ENCODE results near the gene PRDX2. TPM values are rescaled to one million over a fixed set of nuclear protein-coding genes. Genes with fewer than 3 reads are reported as not detected.

Gene PRDX2
- polyA plus RNA-seq, 1 donor from 2014 or later, result 195 TPM

DNA sequence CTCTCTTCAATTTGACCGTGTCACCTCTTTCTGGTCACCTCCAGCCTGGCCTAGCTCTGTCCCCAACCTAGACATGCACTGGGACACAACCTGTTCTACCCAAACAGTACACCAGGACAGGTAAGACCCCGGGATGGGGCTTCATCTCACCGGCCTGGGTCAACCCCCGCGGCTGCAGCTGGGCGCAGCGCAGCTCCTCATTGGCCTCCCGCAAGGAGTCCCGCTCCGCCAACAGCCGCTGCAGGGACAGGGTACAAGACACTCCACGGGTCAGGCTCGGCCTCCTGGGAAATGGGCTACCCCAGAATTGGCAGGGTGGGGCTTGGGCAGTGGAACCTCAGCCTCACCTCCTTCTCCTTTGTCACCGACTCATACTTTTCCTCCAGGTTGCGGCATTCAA, 33.9 kb downstream of the PRDX2 start:
- Mint-ChIP-seq H3K4me1 (peaks cover 0 to 2% (median 2%) of the 10 kb centered on the region in 3 donors), H3K9me3 (no peaks in the 10 kb centered on the region), H3K36me3 (no peaks in the 10 kb centered on the region), H3K27me3 (no peaks in the 10 kb centered on the region), H3K4me3 (no peak overlapping the region), H3K27ac (no peak overlapping the region)

DNA sequence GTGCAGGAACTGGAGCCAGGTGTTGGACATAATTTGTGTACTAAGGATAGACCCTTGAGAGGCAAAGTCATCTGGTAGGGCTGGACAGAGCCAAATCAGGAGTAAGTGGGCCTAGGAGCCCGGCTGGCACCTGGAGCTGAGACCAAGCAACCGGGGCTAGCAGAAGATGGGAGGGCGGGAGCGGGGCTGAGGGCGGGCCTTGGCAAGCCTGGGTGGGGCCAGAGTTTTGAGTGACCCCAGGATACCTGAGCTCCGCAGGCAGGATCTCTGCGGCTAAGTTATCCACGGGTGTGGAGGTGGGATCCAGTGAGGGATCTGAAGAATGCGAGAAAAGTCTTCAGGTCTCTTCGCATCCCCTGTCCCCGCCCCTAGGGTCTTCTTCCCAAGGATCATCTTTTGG, 34.5 kb downstream of the PRDX2 start:
- Mint-ChIP-seq H3K27ac (no peak overlapping the region), H3K27me3 (no peaks in the 10 kb centered on the region), H3K36me3 (no peaks in the 10 kb centered on the region), H3K4me1 (peaks cover 0 to 2% (median 2%) of the 10 kb centered on the region in 3 donors), H3K4me3 (no peak overlapping the region), H3K9me3 (no peaks in the 10 kb centered on the region)

DNA sequence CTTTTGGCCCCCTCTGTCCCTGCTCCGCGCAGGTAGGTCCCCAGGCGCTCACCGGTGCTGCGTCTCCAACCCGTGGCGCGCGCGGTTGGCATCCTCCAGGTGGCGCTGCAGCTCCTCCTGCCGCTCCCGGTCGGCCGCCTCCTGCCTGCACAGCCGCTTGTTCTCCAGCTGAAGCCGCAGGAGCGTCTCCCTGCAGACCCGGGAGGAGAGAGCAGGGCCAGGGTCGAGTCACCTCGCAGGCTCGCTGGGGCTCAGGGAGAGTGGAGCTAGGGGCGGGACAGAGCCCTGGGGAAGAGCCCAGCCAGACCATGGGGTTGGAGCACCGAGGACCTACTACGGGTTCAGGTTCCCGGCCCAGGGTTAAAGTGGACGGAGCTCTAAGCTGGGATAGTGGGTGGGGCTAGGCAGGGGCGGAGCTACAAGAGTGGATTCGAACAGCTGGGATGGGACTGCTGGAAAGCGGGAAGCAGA, 35.5 kb downstream of the PRDX2 start:
- Mint-ChIP-seq H3K4me1 (peaks cover 0 to 2% (median 2%) of the 10 kb centered on the region in 3 donors), H3K27ac (peak overlapping the region in 1 of 3 donors; percentile 74), H3K9me3 (no peaks in the 10 kb centered on the region), H3K27me3 (no peaks in the 10 kb centered on the region), H3K36me3 (no peaks in the 10 kb centered on the region), H3K4me3 (peak overlapping the region in 2 of 4 donors; percentile 22 to 67)

DNA sequence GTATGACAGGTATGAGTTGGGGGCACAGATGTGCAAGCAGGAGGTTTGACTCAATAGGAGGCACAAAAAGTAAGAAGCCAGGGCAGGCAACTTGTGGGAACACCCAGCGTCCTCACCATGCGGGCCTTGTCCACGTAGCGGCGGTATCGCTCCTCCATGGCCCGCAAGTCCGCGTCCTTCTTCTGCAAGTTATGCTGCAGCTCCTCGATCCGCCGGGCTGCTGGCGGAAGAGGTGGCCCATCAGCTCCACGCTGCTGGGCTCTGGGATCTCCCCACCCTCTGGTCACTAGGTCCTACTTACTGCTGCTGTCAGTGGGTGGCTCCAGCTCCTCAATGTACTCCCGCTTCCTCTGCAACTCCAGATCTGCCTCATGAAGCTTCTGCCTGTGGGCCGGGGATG, 36.9 kb downstream of the PRDX2 start:
- Mint-ChIP-seq H3K4me3 (no peak overlapping the region), H3K27me3 (no peaks in the 10 kb centered on the region), H3K4me1 (peaks cover 5 to 6% (median 5%) of the 10 kb centered on the region in 3 donors), H3K36me3 (peaks cover 1% of the 10 kb centered on the region), H3K9me3 (no peaks in the 10 kb centered on the region), H3K27ac (peak overlapping the region in 1 of 3 donors; percentile 45)

DNA sequence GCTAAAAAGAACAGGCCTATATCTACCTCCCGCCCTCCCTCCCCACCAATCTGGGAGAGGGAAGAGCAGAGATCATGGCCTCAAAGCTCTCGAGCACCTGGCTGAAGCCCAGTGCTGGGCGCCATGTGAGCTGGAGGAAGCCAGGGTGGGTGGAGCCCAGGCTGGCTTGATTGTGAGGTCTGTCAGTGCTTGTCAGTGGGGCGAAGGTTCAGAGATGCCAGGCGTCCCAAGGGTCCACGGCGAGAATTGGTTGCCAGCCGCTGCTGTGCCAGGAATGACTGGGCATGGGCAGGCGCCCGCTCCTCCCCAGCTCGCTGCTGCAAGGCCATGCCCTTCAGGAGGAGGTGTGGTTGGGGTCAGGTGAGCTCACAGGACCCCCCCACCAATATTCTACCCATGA, 38.5 kb downstream of the PRDX2 start:
- peaks cover 3 to 6% (median 4%) of the 10 kb centered on the region in 3 donors for H3K4me1 Mint-ChIP-seq
- peaks cover 1% of the 10 kb centered on the region for H3K36me3 Mint-ChIP-seq
- no peaks in the 10 kb centered on the region for H3K27me3 Mint-ChIP-seq
- H3K27ac Mint-ChIP-seq, result no peak overlapping the region
- no peak overlapping the region for H3K4me3 Mint-ChIP-seq
- no peaks in the 10 kb centered on the region for H3K9me3 Mint-ChIP-seq

DNA sequence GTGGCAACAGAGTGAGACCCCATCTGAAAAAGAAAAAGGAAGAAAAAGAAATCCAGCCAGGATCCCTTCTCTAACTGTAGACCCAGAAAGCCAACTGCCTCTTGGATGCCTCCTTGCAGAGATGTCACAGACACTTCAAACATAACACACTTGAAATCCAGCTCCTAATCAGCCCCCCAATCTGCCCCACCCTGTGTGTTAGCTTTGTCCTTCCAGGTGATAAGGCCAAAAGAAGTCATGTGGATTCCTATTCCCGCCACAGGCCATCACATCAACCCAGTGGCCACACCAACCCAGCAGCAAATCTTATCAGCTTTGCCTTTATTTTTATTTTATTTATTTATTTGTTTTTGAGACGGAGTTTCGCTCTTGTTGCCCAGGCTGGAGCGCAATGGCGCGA, 41.9 kb downstream of the PRDX2 start:
- peaks cover 3 to 8% (median 6%) of the 10 kb centered on the region in 3 donors for H3K4me1 Mint-ChIP-seq
- peaks cover 1% of the 10 kb centered on the region for H3K36me3 Mint-ChIP-seq
- H3K9me3 Mint-ChIP-seq, result no peaks in the 10 kb centered on the region
- no peak overlapping the region for H3K27ac Mint-ChIP-seq
- peak overlapping the region in 1 of 4 donors; percentile 37 for H3K4me3 Mint-ChIP-seq
- peaks cover 7% of the 10 kb centered on the region for H3K27me3 Mint-ChIP-seq

DNA sequence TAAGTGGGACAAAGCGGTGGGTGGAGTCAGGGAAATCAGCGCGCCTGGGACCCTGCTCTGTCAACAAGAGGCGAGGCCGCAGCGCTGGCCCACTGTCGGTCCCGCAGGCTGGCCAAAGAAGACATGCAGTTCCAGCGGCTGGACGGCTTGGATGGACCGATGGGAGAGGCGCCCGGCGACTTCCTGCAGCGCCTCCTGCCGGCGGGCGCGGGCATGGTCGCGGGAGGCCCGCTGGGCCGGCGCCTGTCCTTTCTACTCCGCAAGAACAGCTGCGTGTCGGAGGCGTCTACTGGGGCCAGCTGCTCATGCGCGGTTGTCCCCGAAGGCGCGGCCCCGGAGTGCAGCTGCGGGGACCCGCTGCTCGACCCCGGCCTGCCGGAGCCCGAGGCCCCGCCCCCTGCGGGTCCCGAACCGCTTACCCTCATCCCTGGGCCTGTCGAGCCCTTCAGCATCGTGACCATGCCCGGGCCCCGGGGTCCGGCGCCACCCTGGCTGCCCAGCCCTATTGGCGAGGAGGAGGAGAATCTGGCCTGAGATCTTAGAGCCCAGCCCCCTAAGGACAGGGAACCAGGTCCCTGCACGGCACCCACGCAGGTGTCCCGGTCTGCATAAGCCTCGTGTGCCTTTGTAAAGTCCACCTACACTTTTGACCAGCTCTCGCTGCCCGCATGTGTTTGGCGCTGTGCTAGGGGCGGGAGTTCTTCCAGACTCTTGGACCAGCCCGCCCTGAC, 43.9 kb downstream of the PRDX2 start:
- Mint-ChIP-seq H3K27ac (no peak overlapping the region), H3K36me3 (peaks cover 1% of the 10 kb centered on the region), H3K4me3 (peak overlapping the region in 3 of 4 donors; percentile 33 to 82 (median 34)), H3K4me1 (peaks cover 3 to 8% (median 6%) of the 10 kb centered on the region in 3 donors), H3K9me3 (no peaks in the 10 kb centered on the region), H3K27me3 (peaks cover 10% of the 10 kb centered on the region)

DNA sequence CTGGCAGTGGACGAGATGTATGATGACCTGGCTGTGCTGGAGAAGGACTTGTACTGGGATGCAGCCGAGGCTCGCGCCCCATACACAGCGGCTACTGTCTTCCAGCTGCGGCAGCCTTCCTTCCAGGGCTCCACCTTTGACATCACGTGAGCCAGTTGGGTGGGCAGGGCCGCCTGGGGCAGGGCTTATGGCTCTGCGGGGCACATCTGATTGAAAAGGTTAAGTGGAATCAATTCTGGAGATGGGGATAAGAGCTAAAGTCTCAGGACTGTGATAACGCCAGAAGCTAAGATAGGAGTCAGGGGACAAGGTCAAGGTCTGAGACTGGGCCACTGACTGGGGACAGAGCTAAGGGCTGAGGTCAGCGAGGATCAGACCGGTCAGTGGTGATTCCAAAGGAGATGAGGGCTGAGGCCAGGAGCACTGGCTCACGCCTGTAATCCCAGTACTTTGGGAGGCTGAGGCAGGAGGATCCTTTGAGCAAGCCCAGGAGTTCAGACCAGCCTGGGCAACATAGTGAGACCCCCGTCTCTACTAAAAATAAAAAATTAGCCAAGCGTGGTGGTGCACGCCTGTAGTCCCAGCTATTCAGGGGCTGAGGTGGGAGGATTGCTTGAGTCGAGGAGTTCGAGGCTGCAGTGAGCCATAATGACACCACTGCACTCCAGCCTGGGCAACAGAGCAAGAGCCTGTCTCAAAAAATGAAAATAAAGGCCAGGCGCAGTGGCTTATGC, 45.3 kb downstream of the PRDX2 start:
- H3K27ac Mint-ChIP-seq, result peak overlapping the region in 1 of 3 donors; percentile 45
- H3K9me3 Mint-ChIP-seq, result no peaks in the 10 kb centered on the region
- H3K4me1 Mint-ChIP-seq, result peaks cover 3 to 8% (median 6%) of the 10 kb centered on the region in 3 donors
- peaks cover 12% of the 10 kb centered on the region for H3K27me3 Mint-ChIP-seq
- peak overlapping the region in 1 of 4 donors; percentile 37 for H3K4me3 Mint-ChIP-seq
- peaks cover 1% of the 10 kb centered on the region for H3K36me3 Mint-ChIP-seq

DNA sequence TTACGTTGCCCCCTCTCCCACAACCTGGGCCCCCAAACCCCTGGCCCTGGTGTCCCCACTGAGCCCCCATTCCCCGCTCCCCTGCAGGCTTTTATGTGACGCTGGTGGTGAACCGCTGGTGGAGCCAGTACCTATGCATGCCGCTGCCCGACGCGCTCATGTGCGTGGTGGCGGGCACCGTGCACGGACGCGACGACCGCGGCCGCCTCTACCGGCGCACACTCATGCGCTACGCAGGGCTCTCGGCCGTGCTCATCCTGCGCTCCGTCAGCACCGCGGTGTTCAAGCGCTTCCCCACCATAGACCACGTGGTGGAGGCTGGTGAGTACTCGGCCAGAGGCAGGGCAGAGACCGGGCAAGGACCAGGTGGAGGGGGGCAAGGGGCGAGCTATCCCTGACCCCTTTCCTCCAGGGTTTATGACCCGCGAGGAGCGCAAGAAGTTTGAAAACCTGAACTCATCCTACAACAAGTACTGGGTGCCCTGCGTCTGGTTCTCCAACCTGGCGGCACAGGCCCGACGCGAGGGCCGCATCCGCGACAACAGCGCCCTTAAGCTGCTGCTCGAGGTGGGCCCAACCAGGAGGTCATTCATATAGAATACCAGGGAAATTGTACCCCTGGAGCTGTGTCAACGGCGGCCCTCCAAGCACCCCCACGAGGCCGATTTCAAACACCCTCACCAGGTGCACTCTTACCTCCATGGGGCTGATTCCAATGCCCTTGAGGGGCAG, 47.0 kb downstream of the PRDX2 start:
- Mint-ChIP-seq H3K27me3 (peaks cover 12% of the 10 kb centered on the region), H3K27ac (no peak overlapping the region), H3K4me3 (no peak overlapping the region)

DNA sequence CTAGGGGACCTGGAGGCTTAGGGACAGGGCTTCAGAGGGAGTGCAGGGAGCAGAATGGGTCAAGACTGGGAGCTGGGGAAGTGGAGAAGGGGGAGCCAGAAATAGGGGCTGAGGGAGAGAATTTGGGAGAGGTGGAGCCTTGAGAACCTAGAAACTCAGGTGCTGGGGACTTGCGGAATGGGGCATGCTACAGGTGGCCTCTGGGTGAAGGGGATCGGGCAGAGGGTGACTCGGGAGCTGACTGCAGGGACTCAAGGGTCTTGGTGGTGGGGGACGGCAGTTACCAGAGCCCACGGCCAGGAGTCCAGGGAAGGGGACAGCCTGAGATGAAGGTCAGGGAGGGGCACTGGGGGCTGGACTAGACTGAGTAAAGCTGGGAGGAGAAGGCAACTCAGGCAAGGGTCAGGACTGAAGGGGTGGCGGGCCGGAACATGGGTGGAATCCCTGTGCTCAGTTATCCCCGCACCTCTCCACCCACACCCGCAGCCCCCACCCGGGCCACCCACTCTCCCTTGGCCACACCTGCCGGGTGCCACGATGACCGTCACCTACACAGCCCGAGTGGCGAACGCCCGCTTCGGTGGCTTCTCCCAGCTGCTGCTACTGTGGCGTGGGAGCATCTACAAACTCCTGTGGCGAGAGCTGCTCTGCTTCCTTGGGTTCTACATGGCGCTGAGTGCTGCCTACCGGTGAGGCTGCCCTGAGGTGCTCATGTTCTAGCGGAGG, 49.4 kb downstream of the PRDX2 start:
- peaks cover 5 to 12% (median 5%) of the 10 kb centered on the region in 3 donors for H3K4me1 Mint-ChIP-seq
- peaks cover 12% of the 10 kb centered on the region for H3K27me3 Mint-ChIP-seq
- no peak overlapping the region for H3K4me3 Mint-ChIP-seq
- no peak overlapping the region for H3K27ac Mint-ChIP-seq
- H3K36me3 Mint-ChIP-seq, result peaks cover 6% of the 10 kb centered on the region
- H3K9me3 Mint-ChIP-seq, result peaks cover 0 to 5% (median 0%) of the 10 kb centered on the region in 3 donors

More for the DNA sequence above, 47.0 kb downstream of the PRDX2 start:
- H3K4me1 Mint-ChIP-seq, result peaks cover 3 to 15% (median 4%) of the 10 kb centered on the region in 3 donors
- H3K9me3 Mint-ChIP-seq, result no peaks in the 10 kb centered on the region
- H3K36me3 Mint-ChIP-seq, result no peaks in the 10 kb centered on the region

DNA sequence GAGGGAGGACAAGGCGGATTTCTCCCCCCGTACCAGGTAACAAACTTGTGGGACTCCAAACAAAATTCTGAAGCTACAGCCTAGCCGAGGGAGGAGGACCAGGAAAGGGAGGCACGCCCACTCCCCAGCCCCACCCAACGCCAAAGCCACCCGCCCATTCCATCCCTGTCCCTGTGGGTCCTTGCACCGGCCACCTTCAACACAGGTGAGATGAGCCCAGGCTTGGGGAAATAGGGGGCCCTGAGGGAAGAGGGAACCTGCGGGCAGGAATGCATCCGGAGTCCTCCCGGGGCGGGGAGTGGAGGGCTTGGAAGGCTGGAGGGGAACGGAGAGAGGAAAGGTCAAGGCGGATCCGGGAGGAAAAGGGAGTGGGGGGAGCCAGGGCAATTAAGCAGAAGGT, 50.0 kb downstream of the PRDX2 start, which contains the start of gene BEST2:
BEST2 (plus strand) TSS at position 157 of the 400 bp plus-strand sequence. CDS start 802 bp downstream, outside the sequence.
- Mint-ChIP-seq H3K9me3 (peaks cover 0 to 5% (median 0%) of the 10 kb centered on the region in 3 donors), H3K27me3 (peaks cover 12% of the 10 kb centered on the region), H3K36me3 (peaks cover 7% of the 10 kb centered on the region), H3K27ac (peak within 1 kb of the TSS in 2 of 3 donors; percentile 11 to 56), H3K4me3 (no peak within 1 kb of the TSS), H3K4me1 (peaks cover 5 to 12% (median 5%) of the 10 kb centered on the region in 3 donors)

DNA sequence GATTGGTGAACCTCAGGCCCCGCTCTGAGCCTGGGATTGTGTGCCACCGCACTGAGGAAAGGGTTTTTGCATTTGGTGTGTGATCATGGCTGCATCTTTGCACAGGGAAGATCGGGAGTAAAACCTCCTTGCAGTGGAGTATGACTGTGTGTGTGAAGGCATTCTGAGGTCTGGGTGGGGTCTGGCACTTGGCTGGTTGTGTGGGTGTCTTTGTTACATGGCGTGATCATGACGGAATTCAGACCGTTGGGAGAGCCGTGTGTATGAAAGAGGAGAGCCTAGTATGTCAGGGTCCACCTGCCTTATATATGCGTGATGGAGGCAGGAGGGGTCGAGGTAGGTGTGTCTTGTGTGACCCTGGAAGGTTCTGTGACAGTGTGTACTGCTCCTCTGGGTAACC, 50.7 kb downstream of the PRDX2 start:
- H3K36me3 Mint-ChIP-seq, result peaks cover 7% of the 10 kb centered on the region
- peak overlapping the region in 2 of 3 donors; percentile 11 to 56 for H3K27ac Mint-ChIP-seq
- peaks cover 0 to 5% (median 0%) of the 10 kb centered on the region in 3 donors for H3K9me3 Mint-ChIP-seq
- peaks cover 10% of the 10 kb centered on the region for H3K27me3 Mint-ChIP-seq
- peaks cover 5 to 12% (median 5%) of the 10 kb centered on the region in 3 donors for H3K4me1 Mint-ChIP-seq
- no peak overlapping the region for H3K4me3 Mint-ChIP-seq

DNA sequence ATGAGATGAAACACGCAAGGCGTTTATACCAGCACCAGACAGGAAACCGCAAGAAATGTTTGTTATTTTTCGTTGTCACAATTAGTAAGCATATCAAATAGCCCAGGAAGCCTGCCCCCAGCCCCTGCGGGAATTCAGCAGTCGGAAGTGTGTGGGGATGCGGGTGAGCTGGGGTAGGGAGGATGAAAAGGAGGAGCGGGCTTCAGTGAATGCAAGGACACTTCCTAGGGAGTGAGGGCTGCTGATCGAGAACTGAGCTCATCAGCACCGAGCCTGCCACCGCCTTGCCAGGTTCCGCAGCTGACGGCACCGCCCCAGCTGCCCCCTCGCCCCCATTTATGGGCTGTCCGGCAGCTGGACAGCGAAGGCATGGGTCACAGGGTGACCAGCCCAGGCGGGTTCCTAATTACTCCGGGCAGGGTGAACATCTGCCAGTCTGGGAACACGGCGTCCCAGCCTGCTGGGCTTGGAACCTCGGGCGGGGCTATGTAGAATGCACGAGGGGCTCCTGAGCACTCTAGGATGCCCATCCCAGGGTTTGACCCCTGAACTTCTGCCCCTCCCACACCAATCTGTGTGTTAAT, 51.6 kb downstream of the PRDX2 start:
- H3K4me1 Mint-ChIP-seq, result peaks cover 5 to 12% (median 5%) of the 10 kb centered on the region in 3 donors
- peaks cover 7% of the 10 kb centered on the region for H3K36me3 Mint-ChIP-seq
- H3K9me3 Mint-ChIP-seq, result peaks cover 0 to 5% (median 0%) of the 10 kb centered on the region in 3 donors
- peak overlapping the region in 3 of 4 donors; percentile 23 to 94 (median 54) for H3K4me3 Mint-ChIP-seq
- H3K27me3 Mint-ChIP-seq, result peaks cover 7% of the 10 kb centered on the region
- H3K27ac Mint-ChIP-seq, result peak overlapping the region; percentile 85 to 95 (median 94)

DNA sequence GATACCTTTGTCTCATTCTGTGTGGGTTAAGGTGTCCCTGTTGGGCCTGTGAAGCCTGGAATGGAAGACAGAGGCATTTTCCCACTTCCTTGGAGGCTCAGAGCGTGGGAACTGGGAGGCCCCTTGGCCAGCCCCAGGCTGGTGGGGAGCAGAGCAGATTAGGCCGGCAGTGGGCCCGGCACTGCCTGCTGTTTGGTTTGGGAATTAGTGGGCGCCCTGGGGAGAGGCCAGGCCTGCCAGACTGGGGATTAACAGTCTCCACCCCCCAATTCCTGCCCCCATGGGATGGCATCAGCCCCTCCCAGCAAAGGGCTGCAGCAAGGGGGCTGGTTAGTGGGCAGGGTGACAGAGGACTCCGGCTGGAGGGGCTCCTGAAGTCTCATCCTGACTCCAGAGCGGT, 53.1 kb downstream of the PRDX2 start:
- peaks cover 2% of the 10 kb centered on the region for H3K27me3 Mint-ChIP-seq
- H3K4me1 Mint-ChIP-seq, result peaks cover 5 to 12% (median 5%) of the 10 kb centered on the region in 3 donors
- peak overlapping the region in 1 of 3 donors; percentile 69 for H3K27ac Mint-ChIP-seq
- H3K4me3 Mint-ChIP-seq, result no peak overlapping the region
- H3K36me3 Mint-ChIP-seq, result peaks cover 10% of the 10 kb centered on the region
- H3K9me3 Mint-ChIP-seq, result peaks cover 0 to 5% (median 0%) of the 10 kb centered on the region in 3 donors
